Bone marrow (tissue), 2 donors: ENCODE data around the gene ADPRH.

ENCODE experiments used
- DNase-seq, 2 donors: peaks; one replicate each; lab custom pipeline; 2025; lab: John Stamatoyannopoulos, UW

The ADPRH gene

GRCh38 chr3:119596398-119596797 lies 17.1 kb downstream of the ADPRH start:
- no peak for DNase-seq

- no peak for DNase-seq
These were observed 18.4 kb downstream of the ADPRH start, which contains the start of gene PLA1A for GRCh38 chr3:119597548-119598288. Gene PLA1A (plus strand): TSS chr3:119597885. CDS start chr3:119597914, 29 bp downstream.

GRCh38 chr3:119598410-119599098 lies 19.3 kb downstream of the ADPRH start:
- DNase-seq, result no peak

- DNase-seq, result no peak
These were observed 20.4 kb downstream of the ADPRH start for GRCh38 chr3:119599558-119600174.

GRCh38 chr3:119600732-119601131 lies 21.4 kb downstream of the ADPRH start:
- DNase-seq, result no peak

- no peak for DNase-seq
These were observed 21.9 kb downstream of the ADPRH start for GRCh38 chr3:119601154-119601553.

- DNase-seq, result no peak
These were observed 23.4 kb downstream of the ADPRH start for GRCh38 chr3:119602676-119603075.

GRCh38 chr3:119604878-119605277 lies 25.6 kb downstream of the ADPRH start:
- no peak for DNase-seq

GRCh38 chr3:119608405-119609000 lies 29.2 kb downstream of the ADPRH start:
- no peak for DNase-seq

- no peak for DNase-seq
These were observed 30.0 kb downstream of the ADPRH start for GRCh38 chr3:119609301-119609700.

GRCh38 chr3:119611664-119612063 lies 32.4 kb downstream of the ADPRH start:
- no peak for DNase-seq

- DNase-seq, result no peak
These were observed 33.9 kb downstream of the ADPRH start for GRCh38 chr3:119613201-119613600.

GRCh38 chr3:119613872-119614271 lies 34.6 kb downstream of the ADPRH start:
- DNase-seq, result no peak

- no peak for DNase-seq
These were observed 36.8 kb downstream of the ADPRH start for GRCh38 chr3:119616056-119616455.

- DNase-seq, result no peak
These were observed 39.8 kb downstream of the ADPRH start for GRCh38 chr3:119619094-119619493.

GRCh38 chr3:119620899-119621298 lies 41.6 kb downstream of the ADPRH start:
- no peak for DNase-seq

GRCh38 chr3:119624002-119624720 lies 44.9 kb downstream of the ADPRH start:
- no peak for DNase-seq

GRCh38 chr3:119625451-119626153 lies 46.3 kb downstream of the ADPRH start:
- DNase-seq, result no peak

- no peak for DNase-seq
These were observed 46.9 kb downstream of the ADPRH start for GRCh38 chr3:119626196-119626595.

GRCh38 chr3:119627461-119627860 lies 48.2 kb downstream of the ADPRH start:
- DNase-seq, result peak; percentile 18 to 67

GRCh38 chr3:119628390-119628789 lies 49.1 kb downstream of the ADPRH start:
- no peak for DNase-seq
